ENCODE measurements around the gene FAM221A.

DNA sequence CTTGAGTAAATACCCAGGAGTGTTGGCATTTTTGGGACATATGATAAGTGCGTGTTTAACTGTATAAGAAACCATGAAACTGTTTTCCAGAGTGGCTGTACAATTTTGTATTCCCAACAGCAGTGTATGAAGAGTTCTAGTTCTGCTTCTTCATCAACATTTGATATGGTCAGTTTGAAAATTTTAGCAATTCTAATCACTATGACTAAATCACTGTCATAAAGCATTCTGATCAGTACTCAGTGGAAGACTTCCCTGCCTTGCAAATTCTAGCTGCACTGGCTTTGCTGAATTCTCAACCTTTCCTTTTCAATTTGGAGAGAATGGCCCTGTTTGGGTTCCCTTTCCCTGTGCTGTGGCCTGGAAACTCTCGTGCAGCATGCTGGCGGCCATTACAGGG, 18.6 kb upstream of the FAM221A start:
- TF ChIP-seq CTCF (IDR thresholded peaks at IDR 0.05), result no peak
- no peak for TF ChIP-seq POLR2A (IDR thresholded peaks at IDR 0.05)
